Neural cell (in vitro differentiated cells): ENCODE results near the gene CYREN. TPM values are rescaled to one million over a fixed set of nuclear protein-coding genes. Genes with fewer than 3 reads are reported as not detected.
"Not testable (repeated sequence)": the region's sequence is repeated elsewhere in the genome, so short reads cannot be mapped to it uniquely, and the experiment has no call there.

ENCODE experiments used
- H2AFZ ChIP-seq: fragments of 200-600, 300-800 bp; sonication (generic), shearing (Covaris generic); 2 replicates; pipeline ENCODE4 v1.6.0; 2014; ENCODE audit warnings: low read depth, mild to moderate bottlenecking, antibody characterized with exemption, low read length, moderate library complexity
- H3F3A ChIP-seq: fragments of 200-600 bp; shearing (Covaris generic); 2 replicates; pipeline ENCODE4 v1.6.1; 2016; ENCODE audit warnings: mild to moderate bottlenecking, moderate library complexity, mixed read lengths, antibody characterized with exemption, low read length; ENCODE audit not compliant: insufficient read depth, poor library complexity, severe bottlenecking
- H3K27ac ChIP-seq: fragments of 200-600, 300-800 bp; sonication (generic), shearing (Covaris generic); 2 replicates; pipeline ENCODE4 v1.5.1; 2014; ENCODE audit warnings: mild to moderate bottlenecking, low read length, moderate library complexity
- H3K27me3 ChIP-seq: fragments of 300-800, 200-600 bp; sonication (generic), shearing (Covaris generic); 2 replicates; pipeline ENCODE4 v1.6.0; 2014; ENCODE audit warnings: mild to moderate bottlenecking, low read depth, low read length, moderate library complexity; ENCODE audit not compliant: insufficient read depth
- H3K36me3 ChIP-seq: fragments of 300-800, 200-600 bp; sonication (generic), shearing (Covaris generic); 2 replicates; pipeline ENCODE4 v1.5.1; 2014; ENCODE audit warnings: mild to moderate bottlenecking, antibody characterized with exemption, low read length, moderate library complexity; ENCODE audit not compliant: insufficient read depth
- H3K4me2 ChIP-seq: fragments of 300-800, 200-600 bp; sonication (generic), shearing (Covaris generic); 2 replicates; pipeline ENCODE4 v1.6.0; 2014; ENCODE audit warnings: mild to moderate bottlenecking, low read length
- H3K4me3 ChIP-seq: fragments of 300-800, 200-600 bp; sonication (generic), shearing (Covaris generic); 2 replicates; pipeline ENCODE4 v1.5.1; 2014; ENCODE audit warnings: mild to moderate bottlenecking, low read length, moderate library complexity
- H3K79me2 ChIP-seq: fragments of 200-600 bp; shearing (Covaris generic); replicated peaks from 2 replicates; pipeline ENCODE4 v1.6.0; 2014; ENCODE audit warnings: mild to moderate bottlenecking, low read length, moderate library complexity; ENCODE audit not compliant: insufficient read depth
- H3K9ac ChIP-seq: fragments of 300-800, 200-600 bp; sonication (generic), shearing (Covaris generic); 2 replicates; pipeline ENCODE4 v1.6.1; 2016; ENCODE audit warnings: mild to moderate bottlenecking, low read length, mixed read lengths
- H3K9me2 ChIP-seq: fragments of 200-600 bp; shearing (Covaris generic); 2 replicates; pipeline ENCODE4 v1.6.1; 2016; ENCODE audit warnings: mild to moderate bottlenecking, low read length, mixed read lengths; ENCODE audit not compliant: insufficient read depth
- H3K9me3 ChIP-seq: fragments of 200-600, 300-800 bp; sonication (generic), shearing (Covaris generic); 2 replicates; pipeline ENCODE4 v1.6.1; 2016; ENCODE audit warnings: mild to moderate bottlenecking, mixed run types, low read length, moderate library complexity, mixed read lengths
- H4K20me1 ChIP-seq: fragments of 200-600 bp; shearing (Covaris generic); 2 replicates; pipeline ENCODE4 v1.6.1; 2016; ENCODE audit warnings: mild to moderate bottlenecking, mixed run types; ENCODE audit not compliant: insufficient read depth
- CTCF ChIP-seq: fragments of 450-650 bp; IDR thresholded peaks from 2 replicates; pipeline ENCODE4 v1.5.1; 2014; ENCODE audit warnings: antibody characterized with exemption, mild to moderate bottlenecking, moderate library complexity; ENCODE audit not compliant: poor library complexity, severe bottlenecking
- RAD21 ChIP-seq: fragments of 450-650 bp; conservative IDR thresholded peaks from 2 replicates; pipeline ENCODE4 v1.6.1; 2014; ENCODE audit warnings: antibody characterized with exemption, mild to moderate bottlenecking, moderate library complexity
- SMC3 ChIP-seq: fragments of 450-650 bp; conservative IDR thresholded peaks from 2 replicates; pipeline ENCODE4 v1.6.1; 2014; ENCODE audit warnings: antibody characterized with exemption, mild to moderate bottlenecking, moderate library complexity; ENCODE audit not compliant: poor library complexity
- TAF1 ChIP-seq: IDR thresholded peaks from 2 replicates; pipeline ENCODE4 v1.6.1; 2012; ENCODE audit warnings: low read depth
- polyA plus RNA-seq: library from polyadenylated mRNA; depleted of rRNA; stranded (reverse); fragments of >200 nt; gene quantifications from 2 replicates; pipeline ENCODE4 v1.2.3, GENCODE V29; 2014
- TF ChIP-seq, protein P1 (sequence below): IDR thresholded peaks from 2 replicates; pipeline ENCODE4 v1.6.1; 2012; ENCODE audit warnings: borderline replicate concordance

The CYREN gene
- polyA plus RNA-seq, 1 donor from 2014 or later = 6.7 TPM

DNA sequence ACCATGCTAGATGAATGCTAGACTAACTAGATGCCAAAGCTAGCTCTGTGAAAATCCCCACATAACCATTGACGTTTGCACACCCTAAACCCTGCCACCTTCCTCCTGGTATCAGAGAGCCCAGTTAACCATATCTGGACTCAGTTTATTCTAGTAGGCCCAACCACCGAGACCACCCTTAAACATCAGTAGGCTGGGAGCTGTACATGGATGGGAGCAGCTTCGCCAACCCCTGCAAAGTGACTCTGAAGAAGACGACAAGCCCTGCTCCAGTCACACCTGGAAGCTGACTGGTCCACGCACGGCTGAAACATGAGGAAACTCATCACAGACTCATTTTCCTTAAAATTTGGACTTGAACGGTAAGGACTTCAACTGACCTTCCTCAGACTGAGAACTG, 4.4 kb upstream of the CYREN start:
- H3K4me3 ChIP-seq = no peak overlapping the region
- H3K36me3 ChIP-seq = no peaks in the 10 kb centered on the region
- no peaks in the 10 kb centered on the region for H3K79me2 ChIP-seq
- no peaks in the 10 kb centered on the region for H3F3A ChIP-seq
- no peaks in the 10 kb centered on the region for H3K27me3 ChIP-seq
- no peak overlapping the region for H3K27ac ChIP-seq
- H4K20me1 ChIP-seq = no peaks in the 10 kb centered on the region
- no peaks in the 10 kb centered on the region for H3K9me3 ChIP-seq
- H3K9me2 ChIP-seq = no peaks in the 10 kb centered on the region
- no peak for TF ChIP-seq RAD21
- TF ChIP-seq, protein P1, sequence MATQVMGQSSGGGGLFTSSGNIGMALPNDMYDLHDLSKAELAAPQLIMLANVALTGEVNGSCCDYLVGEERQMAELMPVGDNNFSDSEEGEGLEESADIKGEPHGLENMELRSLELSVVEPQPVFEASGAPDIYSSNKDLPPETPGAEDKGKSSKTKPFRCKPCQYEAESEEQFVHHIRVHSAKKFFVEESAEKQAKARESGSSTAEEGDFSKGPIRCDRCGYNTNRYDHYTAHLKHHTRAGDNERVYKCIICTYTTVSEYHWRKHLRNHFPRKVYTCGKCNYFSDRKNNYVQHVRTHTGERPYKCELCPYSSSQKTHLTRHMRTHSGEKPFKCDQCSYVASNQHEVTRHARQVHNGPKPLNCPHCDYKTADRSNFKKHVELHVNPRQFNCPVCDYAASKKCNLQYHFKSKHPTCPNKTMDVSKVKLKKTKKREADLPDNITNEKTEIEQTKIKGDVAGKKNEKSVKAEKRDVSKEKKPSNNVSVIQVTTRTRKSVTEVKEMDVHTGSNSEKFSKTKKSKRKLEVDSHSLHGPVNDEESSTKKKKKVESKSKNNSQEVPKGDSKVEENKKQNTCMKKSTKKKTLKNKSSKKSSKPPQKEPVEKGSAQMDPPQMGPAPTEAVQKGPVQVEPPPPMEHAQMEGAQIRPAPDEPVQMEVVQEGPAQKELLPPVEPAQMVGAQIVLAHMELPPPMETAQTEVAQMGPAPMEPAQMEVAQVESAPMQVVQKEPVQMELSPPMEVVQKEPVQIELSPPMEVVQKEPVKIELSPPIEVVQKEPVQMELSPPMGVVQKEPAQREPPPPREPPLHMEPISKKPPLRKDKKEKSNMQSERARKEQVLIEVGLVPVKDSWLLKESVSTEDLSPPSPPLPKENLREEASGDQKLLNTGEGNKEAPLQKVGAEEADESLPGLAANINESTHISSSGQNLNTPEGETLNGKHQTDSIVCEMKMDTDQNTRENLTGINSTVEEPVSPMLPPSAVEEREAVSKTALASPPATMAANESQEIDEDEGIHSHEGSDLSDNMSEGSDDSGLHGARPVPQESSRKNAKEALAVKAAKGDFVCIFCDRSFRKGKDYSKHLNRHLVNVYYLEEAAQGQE = no peak
- no peak for TF ChIP-seq CTCF
- no peak for TF ChIP-seq SMC3
- no peak for TF ChIP-seq TAF1
- no peak overlapping the region for H2AFZ ChIP-seq
- no peak overlapping the region for H3K9ac ChIP-seq
- no peak overlapping the region for H3K4me2 ChIP-seq

GRCh38 chr7:135173916-135174315, 3.4 kb upstream of the CYREN start:
- H3K27me3 ChIP-seq, H3K36me3 ChIP-seq, H3K27ac ChIP-seq, H3K4me2 ChIP-seq, H3K4me3 ChIP-seq, H3K79me2 ChIP-seq, H3K9me3 ChIP-seq, H3K9me2 ChIP-seq, H3F3A ChIP-seq, H2AFZ ChIP-seq, H4K20me1 ChIP-seq, H3K9ac ChIP-seq: not testable (repeated sequence)

GRCh38 chr7:135171581-135172291, 1.2 kb upstream of the CYREN start:
- not testable (repeated sequence) for H3K4me3 ChIP-seq, H3K4me2 ChIP-seq, H3F3A ChIP-seq, H4K20me1 ChIP-seq, H3K79me2 ChIP-seq, H2AFZ ChIP-seq, H3K27ac ChIP-seq, H3K9me2 ChIP-seq, H3K27me3 ChIP-seq, H3K36me3 ChIP-seq, H3K9me3 ChIP-seq, H3K9ac ChIP-seq

- H3K9me2 ChIP-seq, H3K4me2 ChIP-seq, H4K20me1 ChIP-seq, H3K79me2 ChIP-seq, H3K27me3 ChIP-seq, H3K27ac ChIP-seq, H2AFZ ChIP-seq, H3F3A ChIP-seq, H3K9me3 ChIP-seq, H3K36me3 ChIP-seq: not testable (repeated sequence)
- Histone ChIP-seq H3K4me3 (peak overlapping the region; percentile 96), H3K9ac (peak overlapping the region; percentile 69)
Measured at GRCh38 chr7:135170998-135171481, 533 bp upstream of the CYREN start.
